ENCODE data around the gene TP53BP1.
"Not testable (repeated sequence)": the region's sequence is repeated elsewhere in the genome, so short reads cannot be mapped to it uniquely, and the experiment has no call there.

Gene TP53BP1

DNA sequence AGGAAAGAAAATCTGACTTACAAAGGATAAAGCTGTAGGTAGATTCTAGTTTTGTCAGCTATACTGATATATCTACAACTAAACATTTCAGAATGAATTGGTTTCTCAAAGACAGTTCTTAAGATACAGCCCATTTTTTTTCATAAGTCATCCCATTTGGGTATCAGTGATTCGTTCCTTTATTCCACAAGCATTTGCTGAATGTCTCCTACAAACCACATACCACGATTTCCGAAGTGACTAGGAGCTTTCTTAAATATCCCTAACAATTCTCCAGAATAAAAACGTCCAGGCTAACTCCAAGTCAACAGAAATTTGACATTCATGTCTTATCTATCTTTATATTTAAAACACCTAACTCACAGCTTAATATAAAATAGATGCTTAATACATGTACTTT, 59.8 kb downstream of the TP53BP1 start:
- no peak for DNase-seq

DNA sequence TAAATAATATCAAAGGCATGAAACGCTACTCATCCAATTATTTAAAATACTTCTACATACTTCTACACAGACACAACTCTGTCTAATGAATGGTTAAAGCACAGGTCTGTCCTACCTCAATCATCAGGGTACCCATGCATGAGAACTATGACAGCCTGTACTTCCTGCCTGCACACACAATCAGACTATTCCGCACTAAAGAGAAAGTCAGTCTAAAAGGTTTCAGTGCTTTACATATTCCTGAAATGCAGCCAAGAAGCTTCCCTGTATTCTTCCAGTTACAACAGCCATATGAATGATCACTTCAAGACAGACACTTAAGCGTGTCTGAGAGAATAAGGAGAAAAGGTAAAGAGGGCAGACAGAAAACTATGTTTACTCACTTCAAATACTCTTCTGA, 63.3 kb downstream of the TP53BP1 start:
- no peak for DNase-seq

DNA sequence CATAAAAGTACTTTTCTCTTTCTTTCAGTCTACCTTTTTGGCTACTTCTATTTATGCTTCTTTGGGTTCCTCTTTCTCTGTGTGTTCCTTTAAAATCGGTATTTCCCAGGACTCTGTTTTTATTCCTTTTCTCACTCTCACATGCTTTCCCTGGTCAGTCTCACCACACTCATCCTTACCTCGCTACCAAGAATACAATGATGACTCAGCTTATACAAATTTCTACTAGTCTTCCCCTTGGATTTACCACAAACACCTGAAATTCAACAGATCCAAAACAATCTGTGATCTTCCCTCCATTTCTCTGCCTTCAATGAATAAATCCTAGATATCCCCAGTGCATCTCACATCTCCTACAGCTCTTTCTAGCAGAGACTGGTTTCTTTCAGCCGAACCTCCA, 69.2 kb downstream of the TP53BP1 start:
- no peak for DNase-seq

DNA sequence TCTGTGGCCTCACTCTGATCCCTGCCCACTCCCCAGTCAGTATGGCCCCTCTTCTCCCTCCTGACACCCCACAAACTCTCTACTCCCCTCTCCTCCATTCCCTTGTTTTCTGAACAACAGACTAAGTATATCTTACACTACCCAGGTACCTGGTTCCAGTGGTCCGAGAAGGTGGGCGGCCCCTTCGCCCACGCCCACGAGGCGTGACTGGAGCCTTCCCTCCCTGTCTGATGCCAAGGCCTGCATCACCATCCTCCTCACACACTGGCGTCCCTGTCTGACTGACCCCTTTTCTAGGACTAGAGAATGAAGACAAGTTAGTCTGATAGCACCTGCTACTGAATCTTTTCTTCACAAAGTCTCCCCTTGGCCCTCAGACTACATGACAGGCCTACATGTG, 72.1 kb downstream of the TP53BP1 start:
- DNase-seq = no peak

DNA sequence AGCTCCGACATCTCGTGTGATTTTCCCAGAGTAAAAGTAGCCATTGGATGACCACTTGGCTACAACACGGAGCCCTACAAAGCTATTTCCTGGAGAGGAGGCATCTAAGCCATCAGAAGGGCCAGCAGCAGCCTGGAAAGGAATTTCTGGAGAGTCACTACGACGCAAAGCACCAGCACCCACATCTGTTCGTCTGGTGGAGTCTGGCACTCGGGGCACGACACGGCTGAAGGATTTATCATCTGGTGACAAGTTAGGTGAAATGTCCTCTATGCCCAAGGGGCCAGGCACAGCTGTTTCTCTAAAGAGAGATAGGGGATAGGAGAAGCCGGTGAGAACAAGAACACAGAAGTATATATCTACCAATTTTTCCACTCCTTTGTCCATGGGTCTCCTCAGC, 72.5 kb downstream of the TP53BP1 start:
- DNase-seq = no peak

DNA sequence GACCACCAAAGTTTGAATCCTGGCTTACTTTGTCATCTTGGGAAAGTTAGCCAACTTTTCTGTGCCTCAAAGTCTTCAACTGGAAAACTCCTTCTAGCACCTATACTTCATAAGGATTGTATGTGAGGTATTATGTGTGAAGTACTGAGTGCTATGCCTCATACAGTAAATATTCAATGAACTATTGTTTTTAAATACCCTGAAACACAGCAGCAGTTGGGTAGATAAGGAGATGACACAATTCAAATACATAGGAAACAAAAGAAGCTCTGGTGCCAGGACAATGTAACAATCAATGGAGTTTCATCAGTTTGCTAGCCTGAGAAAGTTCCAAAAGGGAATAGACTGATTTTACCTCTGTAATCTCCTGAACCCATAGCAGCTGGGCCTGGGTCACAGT, 78.8 kb downstream of the TP53BP1 start:
- DNase-seq = no peak

DNA sequence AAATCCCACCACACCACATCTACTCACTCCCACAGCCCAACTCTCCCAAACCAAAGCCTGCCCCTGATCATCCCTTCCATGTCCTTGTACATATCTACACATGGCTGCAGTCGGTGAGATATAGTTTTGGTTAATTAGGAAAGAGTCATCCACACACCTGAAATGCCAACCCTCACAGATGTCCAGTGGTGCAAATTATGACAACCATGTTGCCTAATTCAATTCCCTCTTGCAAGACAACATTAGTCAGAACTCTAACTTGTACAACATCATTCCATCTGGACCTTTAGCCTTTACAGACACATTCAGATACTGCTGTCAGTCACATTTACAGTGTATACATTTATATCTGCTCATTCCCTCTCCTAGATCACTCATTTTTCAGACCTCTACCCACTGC, 80.9 kb downstream of the TP53BP1 start:
- DNase-seq = no peak

DNA sequence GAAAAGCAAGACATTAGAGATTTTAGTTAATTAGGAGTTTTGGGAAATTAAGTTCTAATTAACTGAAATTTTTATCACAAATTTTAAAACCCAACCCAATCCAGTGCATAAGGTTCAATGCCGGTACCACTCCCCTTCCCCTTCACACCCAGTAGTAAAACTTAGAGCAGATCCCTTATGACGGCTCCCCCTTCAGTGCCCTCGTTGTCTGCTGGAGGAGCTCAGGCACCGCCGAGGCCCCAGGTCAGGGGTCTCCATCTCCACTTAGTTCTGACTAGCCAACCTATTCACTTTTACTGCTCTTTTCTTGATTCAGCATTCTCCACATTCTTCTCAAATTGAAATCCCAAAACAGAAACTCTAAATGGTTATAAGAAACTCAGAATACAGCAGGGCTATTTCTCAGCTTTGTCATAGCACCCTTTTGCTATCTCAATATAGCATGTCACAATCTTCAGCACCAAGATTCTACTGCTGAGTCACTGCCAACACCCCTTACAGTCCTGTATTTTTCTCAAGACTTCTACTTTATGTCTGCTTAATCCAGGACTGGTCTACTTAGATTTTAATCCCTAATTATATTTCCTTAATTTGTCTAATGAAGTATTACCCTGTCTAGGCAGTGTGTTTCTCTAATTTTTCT, 82.3 kb downstream of the TP53BP1 start:
- no peak for DNase-seq

DNA sequence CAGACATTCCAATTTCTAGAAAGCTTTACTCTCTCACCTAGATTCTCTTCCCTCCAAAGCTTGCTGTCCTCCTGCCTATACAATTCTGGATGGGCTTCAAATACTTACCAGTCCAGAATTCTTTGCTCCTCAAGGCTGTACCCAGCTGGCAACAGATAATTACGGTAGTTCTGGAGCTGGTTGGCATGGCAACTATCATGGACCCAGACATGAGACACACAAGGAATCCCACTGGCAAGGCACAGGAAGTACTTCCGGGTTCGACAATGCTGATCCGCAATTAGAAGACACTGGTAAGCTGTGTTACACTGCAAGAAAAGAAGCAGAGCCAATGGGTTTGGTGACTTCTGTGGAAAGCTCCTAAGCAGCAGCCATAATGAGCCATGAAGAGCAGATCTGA, 84.2 kb downstream of the TP53BP1 start:
- DNase-seq = no peak

DNA sequence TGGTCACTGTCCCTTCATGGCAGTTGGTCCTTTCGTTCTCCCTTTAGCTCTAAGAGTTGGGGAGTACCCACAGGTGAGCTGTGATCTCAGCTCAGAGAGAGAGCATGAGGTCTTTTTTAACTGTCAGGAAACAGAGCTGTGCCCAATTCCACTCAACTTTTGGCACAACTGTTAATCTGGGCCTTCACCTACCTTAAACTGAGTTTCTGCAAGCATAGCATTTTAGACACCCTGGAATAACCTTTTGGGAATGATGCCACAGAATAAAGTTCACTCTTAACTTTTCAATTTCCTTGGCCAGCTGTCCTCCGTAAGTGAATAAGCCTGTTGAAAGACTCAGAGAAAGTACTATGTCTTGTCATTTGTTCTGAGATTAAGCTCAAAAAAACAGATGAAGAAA, 86.1 kb downstream of the TP53BP1 start:
- no peak for DNase-seq

DNA sequence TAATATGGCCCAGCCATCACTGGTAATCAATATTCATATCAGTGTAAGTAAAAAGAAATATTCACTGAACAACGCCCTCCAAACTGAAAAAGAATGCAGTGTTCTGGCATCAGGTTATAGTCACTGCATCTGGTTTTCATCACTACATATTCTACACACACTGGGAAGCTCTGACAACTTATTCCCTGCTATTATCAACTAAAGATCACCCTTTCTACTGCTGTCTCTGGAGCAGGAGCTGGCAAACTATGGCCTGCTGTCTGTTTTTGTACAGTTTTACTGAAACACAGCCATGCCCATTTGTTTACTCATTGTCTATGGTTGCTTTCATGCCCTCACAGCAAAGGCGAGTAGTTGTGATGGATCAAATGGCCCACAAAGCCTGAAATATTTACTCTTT, 86.8 kb downstream of the TP53BP1 start:
- DNase-seq = no peak

DNA sequence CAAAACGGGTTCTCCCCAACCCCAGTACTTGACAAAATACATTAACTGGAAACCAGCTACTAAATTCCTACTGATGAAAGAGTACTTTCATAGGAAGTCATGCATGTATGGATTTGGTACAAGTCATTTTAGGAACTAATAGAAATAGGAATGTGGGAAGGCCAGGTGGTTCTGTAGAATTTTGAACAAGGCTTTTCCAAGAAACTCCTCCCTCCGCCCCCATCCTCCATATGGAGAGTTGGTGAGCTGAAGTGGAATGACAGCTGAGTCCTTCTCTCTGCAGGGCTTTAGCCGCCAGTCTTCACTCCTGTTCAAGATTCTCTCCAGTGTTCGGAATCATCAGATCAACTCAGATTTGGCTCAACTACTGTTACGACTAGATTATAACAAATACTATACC, 88.8 kb downstream of the TP53BP1 start:
- DNase-seq = no peak

DNA sequence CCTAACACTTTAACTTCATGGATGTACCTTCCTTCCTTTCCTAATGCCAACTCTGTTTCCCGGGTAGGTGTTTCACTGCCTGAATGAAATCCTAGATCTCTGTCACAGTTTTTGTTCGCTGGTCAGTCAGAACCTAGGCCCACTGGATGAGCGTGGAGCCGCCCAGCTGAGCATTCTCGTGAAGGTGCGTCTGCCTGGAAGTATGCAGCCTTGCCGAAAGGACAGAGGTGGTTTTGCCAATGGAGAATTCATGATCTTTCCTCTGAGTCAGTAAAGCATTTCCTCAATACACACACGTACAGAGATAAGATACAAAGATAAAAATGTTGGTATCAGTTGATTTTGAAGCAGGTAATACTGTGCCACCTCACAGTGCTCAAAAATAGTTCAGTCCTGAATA, 89.3 kb downstream of the TP53BP1 start:
- DNase-seq = no peak

DNA sequence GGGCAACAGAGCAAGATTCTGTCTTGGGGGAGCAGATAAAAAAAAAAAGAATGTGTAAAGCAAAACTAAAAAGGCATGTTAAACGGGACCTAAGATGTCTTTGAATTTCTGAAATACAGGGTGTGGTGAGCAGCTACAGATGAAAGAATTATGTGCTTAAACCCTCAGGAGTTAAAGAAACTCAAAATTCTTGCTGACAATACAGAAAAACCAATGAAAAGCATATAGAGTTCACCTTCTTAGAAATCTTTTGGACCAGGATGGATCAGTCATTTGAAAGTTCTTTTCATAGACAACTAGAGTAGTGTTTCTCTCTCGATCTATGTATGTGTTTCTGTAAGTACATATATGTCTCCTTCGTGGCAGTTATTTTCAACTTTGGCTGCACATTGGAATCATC, 90.7 kb downstream of the TP53BP1 start:
- no peak for DNase-seq

DNA sequence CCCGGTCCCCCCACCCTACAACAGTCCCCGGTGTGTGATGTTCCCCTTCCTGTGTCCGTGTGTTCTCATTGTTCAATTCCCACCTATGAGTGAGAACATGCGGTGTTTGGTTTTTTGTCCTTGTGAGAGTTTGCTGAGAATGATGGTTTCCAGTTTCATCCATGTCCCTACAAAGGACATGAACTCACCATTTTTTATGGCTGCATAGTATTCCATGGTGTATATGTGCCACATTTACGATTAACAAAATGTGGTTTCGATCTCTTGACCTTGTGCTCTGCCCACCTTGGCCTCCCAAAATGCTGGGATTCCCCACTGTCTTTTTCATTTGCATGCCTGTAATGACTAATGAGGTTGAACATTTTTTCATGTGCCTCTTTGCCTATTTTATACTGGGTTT, 99.4 kb downstream of the TP53BP1 start:
- not testable (repeated sequence) for DNase-seq

DNA sequence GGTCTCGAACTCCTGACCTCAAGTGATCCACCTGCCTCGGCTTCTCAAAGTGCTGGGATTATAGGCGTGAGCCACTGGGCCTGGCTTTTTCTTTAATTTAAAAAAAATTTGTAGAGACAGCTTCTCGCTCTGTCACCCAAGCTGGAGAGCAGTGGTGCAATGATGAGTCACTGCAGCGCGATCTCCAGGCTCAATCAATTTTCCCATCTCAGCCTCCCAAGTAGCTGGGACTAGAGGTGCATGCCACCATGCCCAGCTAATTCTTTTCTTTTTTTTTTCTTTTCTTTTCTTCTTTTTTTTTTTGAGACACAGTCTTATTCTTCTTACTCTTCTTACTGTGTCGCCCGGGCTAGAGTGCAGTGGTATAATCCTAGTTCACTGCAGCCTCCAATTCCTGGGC, 102.2 kb downstream of the TP53BP1 start:
- DNase-seq = no peak

DNA sequence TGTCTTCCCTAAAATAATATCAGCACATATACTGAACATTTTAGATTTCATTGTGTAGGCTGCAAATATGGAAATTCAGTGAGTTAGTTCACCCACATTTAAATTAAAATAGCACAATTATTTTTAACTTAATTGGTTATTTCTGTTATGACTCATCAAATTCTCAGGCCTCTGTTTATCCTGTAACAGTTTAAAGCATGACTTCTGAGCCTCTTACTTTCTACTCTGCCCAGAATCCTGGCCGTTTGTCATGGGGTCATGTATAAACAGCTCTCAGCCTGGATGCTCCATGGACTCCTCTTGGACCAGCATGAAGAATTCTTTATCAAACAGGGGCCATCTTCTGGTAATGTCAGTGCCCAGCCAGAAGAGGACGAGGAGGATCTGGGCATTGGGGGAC, 109.9 kb downstream of the TP53BP1 start:
- DNase-seq = no peak

DNA sequence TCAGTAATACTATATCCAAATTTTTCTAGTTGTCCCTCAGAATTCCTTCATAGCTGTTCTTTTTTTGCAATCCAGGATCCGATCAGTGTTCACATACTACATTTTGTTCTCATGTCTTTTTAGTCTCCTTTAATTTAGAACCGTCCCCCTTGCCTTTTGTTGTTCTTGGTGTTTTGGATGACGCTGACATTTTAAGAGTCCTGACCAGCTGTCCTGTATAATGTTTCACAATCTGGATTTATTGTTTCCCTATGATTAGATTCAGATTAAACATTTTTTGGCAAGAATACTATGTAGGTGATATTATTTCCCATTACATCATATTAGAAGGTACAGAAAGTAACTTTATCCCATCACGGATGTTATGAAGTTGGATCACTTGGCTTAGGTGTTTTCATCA, 110.6 kb downstream of the TP53BP1 start:
- no peak for DNase-seq

DNA sequence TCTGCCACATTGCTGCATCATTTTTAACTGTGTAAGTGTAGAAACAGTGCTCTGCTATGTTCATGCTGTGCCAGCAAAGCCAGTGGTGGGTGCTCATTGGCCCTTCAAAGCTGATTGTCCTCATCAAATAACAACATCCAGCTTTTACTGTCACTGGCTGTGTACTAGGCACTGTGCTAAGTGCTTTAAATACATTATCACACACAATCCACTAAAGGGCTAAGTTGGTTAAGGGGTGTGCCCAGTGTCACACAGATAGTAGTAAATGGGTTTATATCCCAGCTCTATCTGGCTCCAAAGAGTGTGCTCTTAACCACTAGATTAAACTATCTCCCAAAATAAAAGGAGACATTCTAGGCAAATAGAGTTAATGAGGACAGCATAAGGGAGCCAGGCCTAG, 114.4 kb downstream of the TP53BP1 start:
- DNase-seq = no peak

DNA sequence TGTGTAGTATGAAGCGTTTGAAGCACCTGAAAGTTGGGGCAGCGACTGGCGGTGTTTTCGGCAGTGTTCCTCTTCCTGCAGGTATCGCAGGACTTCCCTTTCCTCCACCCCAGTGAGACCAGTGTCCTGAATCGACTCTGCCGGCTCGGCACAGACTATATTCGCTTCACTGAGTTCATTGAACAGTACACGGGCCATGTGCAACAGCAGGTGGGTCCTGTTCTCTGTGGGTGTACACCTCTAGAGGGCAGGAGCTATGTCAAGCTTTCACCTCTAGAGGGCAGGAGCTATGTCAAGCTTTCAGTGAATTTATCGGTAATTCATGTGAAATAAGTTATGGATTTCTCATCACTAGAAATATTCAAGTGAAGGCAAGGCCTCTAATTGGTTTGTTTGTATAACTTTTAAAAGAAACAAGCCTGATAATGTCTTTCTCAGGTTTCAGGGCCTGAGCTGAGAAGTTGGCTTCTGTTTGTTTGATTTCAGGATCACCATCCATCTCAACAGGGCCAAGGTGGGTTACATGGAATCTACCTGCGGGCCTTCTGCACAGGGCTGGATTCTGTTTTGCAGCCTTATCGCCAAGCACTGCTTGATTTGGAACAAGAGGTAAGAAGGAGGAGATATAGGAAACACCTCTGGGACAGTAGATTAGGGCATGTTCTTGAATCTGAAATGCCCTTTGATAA, 116.8 kb downstream of the TP53BP1 start:
- no peak for DNase-seq

DNA sequence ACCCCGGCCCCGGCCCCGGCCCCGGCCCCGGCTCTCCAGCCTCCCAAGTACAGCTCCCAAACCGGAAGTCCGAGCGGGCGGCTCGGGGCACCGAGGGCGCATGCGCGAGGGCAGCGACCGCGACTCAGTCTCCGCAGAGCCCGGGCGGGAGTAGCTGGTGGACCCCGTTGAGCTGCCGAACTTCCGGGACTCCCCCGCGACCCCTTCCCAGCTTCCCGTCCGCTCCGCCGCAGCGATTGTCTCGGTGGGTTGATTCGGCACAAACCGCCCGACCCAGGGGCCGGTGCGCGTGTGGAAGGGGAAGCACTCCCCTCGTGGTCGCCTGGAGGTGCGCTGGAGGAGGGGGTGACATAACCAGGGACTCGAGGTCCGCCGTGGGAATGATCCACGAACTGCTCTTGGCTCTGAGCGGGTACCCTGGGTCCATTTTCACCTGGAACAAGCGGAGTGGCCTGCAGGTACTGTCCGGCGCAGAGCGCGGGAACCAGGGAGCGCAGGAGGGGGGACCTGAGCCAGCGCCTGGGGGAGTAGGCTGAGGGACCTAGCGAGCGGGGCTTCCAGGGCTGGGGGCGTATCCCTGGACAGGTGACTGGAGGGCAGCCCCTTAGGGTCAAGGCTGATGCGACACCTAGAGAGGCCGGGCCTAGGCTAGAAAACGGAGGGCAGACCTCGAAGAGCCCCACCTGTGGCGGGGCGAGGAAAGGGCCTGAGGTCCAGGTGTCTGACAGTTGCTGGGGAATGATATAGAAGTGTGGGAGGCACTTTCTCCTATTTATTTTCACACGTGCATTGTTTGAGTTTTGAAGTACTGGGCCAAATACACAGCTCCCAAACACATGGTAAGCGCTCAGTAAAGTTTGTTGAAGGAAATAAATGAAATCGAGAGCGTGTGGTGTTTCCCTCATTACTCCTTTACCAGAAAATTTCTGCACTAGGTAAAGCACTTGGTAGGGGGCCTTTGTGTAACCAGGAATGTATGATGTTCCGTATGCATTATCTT, 121.7 kb downstream of the TP53BP1 start, which contains the start of the genes TUBGCP4 and ZSCAN29:
TUBGCP4 (plus strand) TSS at position 127 of the 1,000 bp plus-strand sequence; CDS start at position 381, 254 bp downstream.
ZSCAN29 (minus strand) TSS at position 69 of the 1,000 bp plus-strand sequence. CDS start 1,130 bp downstream, outside the sequence.
- DNase-seq = peak in 53 of 56 donors; percentile 17 to 87 (median 67)
